ENCODE data around the gene ZMPSTE24.
"Not testable (repeated sequence)": the region's sequence is repeated elsewhere in the genome, so short reads cannot be mapped to it uniquely, and the experiment has no call there.

The ZMPSTE24 gene

GRCh38 chr1:40318970-40319621, 61.1 kb downstream of the ZMPSTE24 start:
- no peak for DNase-seq (ENCODE audit: low spot score)

GRCh38 chr1:40331403-40331802, 73.4 kb downstream of the ZMPSTE24 start:
- not testable (repeated sequence) for DNase-seq (ENCODE audit: low spot score)

GRCh38 chr1:40332695-40333094, 74.7 kb downstream of the ZMPSTE24 start:
- no peak for DNase-seq (ENCODE audit: low spot score)

- no peak for DNase-seq (ENCODE audit: low spot score)
These were observed 79.4 kb downstream of the ZMPSTE24 start for GRCh38 chr1:40337443-40337842.

- DNase-seq (ENCODE audit: low spot score): peak; percentile 82
These were observed 80.8 kb downstream of the ZMPSTE24 start for GRCh38 chr1:40338745-40339419.

- DNase-seq (ENCODE audit: low spot score): no peak
These were observed 81.6 kb downstream of the ZMPSTE24 start for GRCh38 chr1:40339420-40340323.

GRCh38 chr1:40341491-40342380, 83.7 kb downstream of the ZMPSTE24 start:
- no peak for DNase-seq (ENCODE audit: low spot score)

GRCh38 chr1:40342381-40342717, 84.3 kb downstream of the ZMPSTE24 start:
- DNase-seq (ENCODE audit: low spot score): not testable (repeated sequence)
